Nephron progenitor cell (in vitro differentiated cells): ENCODE measurements around the gene ANKRD63.

Source experiments
- DNase-seq: peaks from one replicate; pipeline ENCODE4 v3.0.0; 2021
- H3K27ac Mint-ChIP-seq: 2 replicates; pipeline ENCODE4 v1.8.0; 2021; ENCODE audit warnings: mild to moderate bottlenecking, moderate library complexity, mixed read lengths
- H3K27me3 Mint-ChIP-seq: 2 replicates; pipeline ENCODE4 v1.8.0; 2021; ENCODE audit warnings: mild to moderate bottlenecking, low read depth, mixed read lengths; ENCODE audit not compliant: poor library complexity
- H3K36me3 Mint-ChIP-seq: 2 replicates; pipeline ENCODE4 v1.8.0; 2021; ENCODE audit warnings: low read depth, mixed read lengths
- H3K4me1 Mint-ChIP-seq: 2 replicates; pipeline ENCODE4 v1.8.0; 2021; ENCODE audit warnings: mixed read lengths
- H3K4me3 Mint-ChIP-seq: 2 replicates; pipeline ENCODE4 v1.8.0; 2021; ENCODE audit warnings: mild to moderate bottlenecking, moderate library complexity, mixed read lengths
- H3K9me3 Mint-ChIP-seq: 2 replicates; pipeline ENCODE4 v1.8.0; 2021; ENCODE audit warnings: mild to moderate bottlenecking, moderate library complexity, mixed read lengths
- TF ChIP-seq, protein P1 (sequence below): fragments of 200-600 bp; sonication (generic); IDR thresholded peaks from 2 replicates; pipeline ENCODE4 v1.5.0; 2021; ENCODE audit warnings: antibody characterized with exemption

Gene ANKRD63

DNA sequence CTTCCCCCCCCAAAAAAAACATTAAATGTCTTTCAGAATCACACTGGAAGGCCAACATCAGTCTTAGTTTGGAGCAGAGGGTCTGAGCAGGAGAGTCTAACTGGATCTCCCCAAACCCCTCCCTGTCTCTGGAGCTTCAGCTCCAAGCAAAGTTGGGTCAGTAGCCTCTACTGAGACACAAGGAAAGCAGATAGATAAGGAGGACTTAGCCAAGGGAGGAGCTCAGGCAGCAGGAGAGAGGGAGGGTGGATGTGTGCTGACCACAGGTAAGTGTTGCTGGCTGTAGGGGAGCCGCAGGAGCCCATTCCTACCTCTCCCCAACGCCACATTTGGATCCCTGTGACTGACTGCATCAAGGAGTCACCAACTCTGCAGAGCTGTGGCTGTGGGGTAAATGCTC is 17.9 kb upstream of the ANKRD63 start:
- Mint-ChIP-seq H3K27ac (no peak overlapping the region), H3K9me3 (peaks cover 19% of the 10 kb centered on the region), H3K4me3 (no peak overlapping the region), H3K4me1 (peaks cover 25% of the 10 kb centered on the region), H3K36me3 (peaks cover 8% of the 10 kb centered on the region), H3K27me3 (peaks cover 38% of the 10 kb centered on the region)
- TF ChIP-seq, protein P1, sequence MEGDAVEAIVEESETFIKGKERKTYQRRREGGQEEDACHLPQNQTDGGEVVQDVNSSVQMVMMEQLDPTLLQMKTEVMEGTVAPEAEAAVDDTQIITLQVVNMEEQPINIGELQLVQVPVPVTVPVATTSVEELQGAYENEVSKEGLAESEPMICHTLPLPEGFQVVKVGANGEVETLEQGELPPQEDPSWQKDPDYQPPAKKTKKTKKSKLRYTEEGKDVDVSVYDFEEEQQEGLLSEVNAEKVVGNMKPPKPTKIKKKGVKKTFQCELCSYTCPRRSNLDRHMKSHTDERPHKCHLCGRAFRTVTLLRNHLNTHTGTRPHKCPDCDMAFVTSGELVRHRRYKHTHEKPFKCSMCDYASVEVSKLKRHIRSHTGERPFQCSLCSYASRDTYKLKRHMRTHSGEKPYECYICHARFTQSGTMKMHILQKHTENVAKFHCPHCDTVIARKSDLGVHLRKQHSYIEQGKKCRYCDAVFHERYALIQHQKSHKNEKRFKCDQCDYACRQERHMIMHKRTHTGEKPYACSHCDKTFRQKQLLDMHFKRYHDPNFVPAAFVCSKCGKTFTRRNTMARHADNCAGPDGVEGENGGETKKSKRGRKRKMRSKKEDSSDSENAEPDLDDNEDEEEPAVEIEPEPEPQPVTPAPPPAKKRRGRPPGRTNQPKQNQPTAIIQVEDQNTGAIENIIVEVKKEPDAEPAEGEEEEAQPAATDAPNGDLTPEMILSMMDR, result no peak
- no peak for DNase-seq

DNA sequence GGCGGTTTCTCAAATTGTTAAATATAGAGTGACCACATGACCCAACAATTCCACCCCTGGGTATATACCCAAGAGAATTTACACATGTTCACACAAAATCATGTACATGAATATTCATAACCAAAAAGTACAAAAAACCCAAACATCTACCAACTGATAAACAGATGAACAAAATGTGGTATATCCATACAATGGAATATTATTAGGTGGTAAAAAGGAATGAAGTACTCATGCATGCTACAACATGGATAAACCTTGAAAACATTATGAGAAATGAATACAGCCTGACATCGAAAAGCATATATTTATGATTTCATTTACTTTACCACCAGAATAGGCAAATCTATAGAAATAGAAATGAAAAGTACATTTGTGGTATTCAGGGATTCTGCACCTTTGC is 17.5 kb upstream of the ANKRD63 start:
- Mint-ChIP-seq H3K4me3 (no peak overlapping the region), H3K27me3 (peaks cover 38% of the 10 kb centered on the region), H3K4me1 (peaks cover 29% of the 10 kb centered on the region), H3K36me3 (peaks cover 8% of the 10 kb centered on the region), H3K27ac (no peak overlapping the region), H3K9me3 (peaks cover 19% of the 10 kb centered on the region)
- DNase-seq, result no peak
- TF ChIP-seq, protein P1, result no peak

DNA sequence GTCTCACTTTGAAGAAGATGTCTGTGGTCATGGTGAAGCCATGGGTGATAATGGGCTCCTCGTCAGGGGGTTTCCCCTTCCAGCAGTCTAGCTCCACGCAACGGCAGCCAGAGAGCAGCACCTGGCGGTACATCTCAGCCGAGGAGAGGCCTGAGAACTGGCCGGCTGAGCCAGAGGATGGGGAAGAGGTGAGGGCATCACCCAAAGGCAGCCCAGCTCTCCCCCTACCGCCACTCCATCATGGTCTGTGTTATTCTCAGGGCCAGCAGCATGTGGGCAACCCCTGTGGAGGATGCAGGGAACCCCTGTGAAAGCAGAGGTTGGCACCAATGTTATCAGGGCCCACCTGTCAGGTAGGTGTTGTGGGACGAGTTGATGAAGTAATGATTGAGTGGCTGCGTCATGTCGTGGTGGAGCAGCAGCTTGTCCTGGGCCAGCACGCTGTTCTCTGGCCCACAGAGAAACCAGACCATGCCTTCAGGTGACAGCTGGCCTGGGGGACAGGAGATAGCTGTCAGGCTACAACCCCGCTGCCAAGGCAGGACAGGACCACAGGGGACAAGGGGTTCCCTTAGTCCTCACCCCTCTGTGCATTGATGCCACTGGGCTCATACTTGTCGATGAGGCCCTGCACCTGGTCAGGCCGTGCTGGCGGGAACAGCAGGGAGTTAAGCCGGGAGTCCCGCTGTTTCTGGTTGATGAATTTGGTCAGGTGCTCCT is 15.5 kb upstream of the ANKRD63 start:
- peaks cover 34% of the 10 kb centered on the region for H3K27me3 Mint-ChIP-seq
- no peak for DNase-seq
- H3K36me3 Mint-ChIP-seq, result peaks cover 8% of the 10 kb centered on the region
- H3K9me3 Mint-ChIP-seq, result peaks cover 19% of the 10 kb centered on the region
- H3K4me3 Mint-ChIP-seq, result no peak overlapping the region
- H3K27ac Mint-ChIP-seq, result no peak overlapping the region
- peaks cover 31% of the 10 kb centered on the region for H3K4me1 Mint-ChIP-seq
- TF ChIP-seq, protein P1, result no peak

DNA sequence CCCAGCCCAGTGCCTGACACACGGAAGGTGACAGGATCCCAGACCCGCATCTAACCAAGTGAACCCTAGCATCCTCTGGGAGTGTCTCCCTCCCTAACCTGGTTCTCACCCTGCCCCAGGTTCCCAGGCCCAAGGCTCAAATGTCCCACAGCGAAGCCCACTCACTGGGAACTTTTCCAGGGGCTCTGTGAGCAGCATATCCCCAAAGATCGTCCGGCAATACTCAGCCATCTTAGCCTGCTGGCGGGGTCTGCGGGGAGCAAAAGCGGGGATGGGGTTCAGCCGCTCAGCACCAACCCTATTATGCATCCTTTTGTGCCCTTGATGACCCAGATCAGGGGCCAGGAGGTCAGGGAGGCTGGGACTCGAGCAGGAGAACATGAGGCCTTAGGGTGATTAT is 14.5 kb upstream of the ANKRD63 start:
- TF ChIP-seq, protein P1, result no peak
- no peak for DNase-seq
- Mint-ChIP-seq H3K4me3 (no peak overlapping the region), H3K27me3 (peaks cover 42% of the 10 kb centered on the region), H3K27ac (no peak overlapping the region), H3K4me1 (peaks cover 36% of the 10 kb centered on the region), H3K36me3 (peaks cover 8% of the 10 kb centered on the region), H3K9me3 (peaks cover 19% of the 10 kb centered on the region)

DNA sequence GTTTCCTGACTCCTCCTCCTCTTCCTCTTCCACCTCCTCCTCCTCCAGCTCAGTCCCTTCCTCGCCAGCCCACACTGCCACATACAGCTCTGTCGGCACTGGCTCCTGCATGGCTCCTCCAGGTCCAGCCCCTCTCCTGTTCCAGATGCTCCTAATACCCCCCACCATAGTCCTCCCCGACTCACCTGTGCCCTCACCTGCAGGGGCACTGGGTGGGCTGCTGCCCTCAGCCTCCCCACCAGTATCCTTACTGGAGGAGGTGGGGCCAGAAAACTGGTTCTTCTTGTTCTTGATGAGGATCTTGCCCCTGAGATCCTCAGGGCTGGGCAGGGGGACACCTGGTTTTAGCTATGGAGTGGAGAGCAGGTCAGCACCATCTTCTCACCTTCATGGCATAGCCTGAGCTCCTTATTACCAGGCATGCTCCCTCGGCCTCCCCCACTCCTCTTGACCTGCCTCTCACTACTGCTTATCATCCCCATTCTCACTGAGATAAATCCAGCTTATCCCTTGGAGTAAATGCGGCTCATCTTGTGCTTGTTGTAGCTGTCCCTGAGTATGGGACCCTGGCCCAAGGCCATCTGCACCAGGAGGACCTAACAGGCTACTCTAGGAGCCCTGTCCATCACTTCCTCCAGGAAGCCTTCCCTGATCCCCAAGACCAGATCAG is 13.8 kb upstream of the ANKRD63 start:
- peaks cover 48% of the 10 kb centered on the region for H3K27me3 Mint-ChIP-seq
- no peak for DNase-seq
- H3K27ac Mint-ChIP-seq, result no peak overlapping the region
- peaks cover 34% of the 10 kb centered on the region for H3K4me1 Mint-ChIP-seq
- TF ChIP-seq, protein P1, result no peak
- H3K36me3 Mint-ChIP-seq, result peaks cover 8% of the 10 kb centered on the region
- H3K4me3 Mint-ChIP-seq, result no peak overlapping the region
- H3K9me3 Mint-ChIP-seq, result peaks cover 19% of the 10 kb centered on the region
